H9 (cell line): Measurements from ENCODE around the gene NEUROD2. TPM values are rescaled to one million over a fixed set of nuclear protein-coding genes. Genes with fewer than 3 reads are reported as not detected.

Experiments used
- DNase-seq: peaks from one replicate; pipeline ENCODE4 v3.0.0-alpha.2; 2017
- H2AFZ ChIP-seq: one replicate; pipeline ENCODE4 v1.6.1; 2013; ENCODE audit warnings: mild to moderate bottlenecking, low read length, control low read depth, moderate library complexity
- H2AK5ac ChIP-seq: 2 replicates; pipeline ENCODE4 v1.6.1; 2013; ENCODE audit warnings: low read length, control low read depth, mixed read lengths; ENCODE audit not compliant: insufficient read length
- H2BK120ac ChIP-seq: one replicate; pipeline ENCODE4 v1.6.1; 2013; ENCODE audit warnings: low read depth, mild to moderate bottlenecking, low read length, control low read depth, inconsistent platforms; ENCODE audit not compliant: poor library complexity, severe bottlenecking
- H2BK12ac ChIP-seq: 2 replicates; pipeline ENCODE4 v1.6.1; 2013; ENCODE audit warnings: low read length, control low read depth, mixed read lengths, low read depth; ENCODE audit not compliant: insufficient read length
- H2BK15ac ChIP-seq: 2 replicates; pipeline ENCODE4 v1.6.1; 2013; ENCODE audit warnings: low read depth, low read length, control low read depth
- H2BK20ac ChIP-seq: one replicate; pipeline ENCODE4 v1.6.1; 2013; ENCODE audit warnings: low read depth, mild to moderate bottlenecking, low read length, control low read depth, inconsistent platforms; ENCODE audit not compliant: poor library complexity, severe bottlenecking
- H2BK5ac ChIP-seq: 2 replicates; pipeline ENCODE4 v1.6.1; 2013; ENCODE audit warnings: low read length, control low read depth, mixed read lengths; ENCODE audit not compliant: insufficient read length
- H3K14ac ChIP-seq: 2 replicates; pipeline ENCODE4 v1.6.1; 2013; ENCODE audit warnings: low read length, control low read depth; ENCODE audit not compliant: insufficient read depth
- H3K18ac ChIP-seq: 2 replicates; pipeline ENCODE4 v1.6.1; 2013; ENCODE audit warnings: low read depth, mild to moderate bottlenecking, mixed read lengths, low read length, control low read depth; ENCODE audit not compliant: insufficient read length
- H3K23ac ChIP-seq: 2 replicates; pipeline ENCODE4 v1.6.1; 2013; ENCODE audit warnings: low read length, control low read depth, mixed read lengths, low read depth; ENCODE audit not compliant: insufficient read length
- H3K23me2 ChIP-seq: 2 replicates; pipeline ENCODE4 v1.6.1; 2013; ENCODE audit warnings: low read depth, mild to moderate bottlenecking, mixed read lengths, low read length, control low read depth; ENCODE audit not compliant: insufficient read length, poor library complexity, severe bottlenecking
- H3K27ac ChIP-seq: 2 replicates; pipeline ENCODE4 v1.5.1; 2013; ENCODE audit warnings: low read length, control low read depth, mixed read lengths, low read depth; ENCODE audit not compliant: insufficient read length
- H3K27me3 ChIP-seq: 2 replicates; pipeline ENCODE4 v1.6.1; 2013; ENCODE audit warnings: low read length, control low read depth, inconsistent platforms; ENCODE audit not compliant: insufficient read depth
- H3K4ac ChIP-seq: 2 replicates; pipeline ENCODE4 v1.6.1; 2013; ENCODE audit warnings: low read depth, mild to moderate bottlenecking, control low read depth, inconsistent platforms, low read length, moderate library complexity
- H3K4me1 ChIP-seq: 2 replicates; pipeline ENCODE4 v1.6.1; 2013; ENCODE audit warnings: low read length, control low read depth, inconsistent platforms; ENCODE audit not compliant: insufficient read depth
- H3K4me2 ChIP-seq: 2 replicates; pipeline ENCODE4 v1.6.1; 2013; ENCODE audit warnings: low read length, control low read depth, mixed read lengths; ENCODE audit not compliant: insufficient read length, insufficient read depth
- H3K56ac ChIP-seq: 2 replicates; pipeline ENCODE4 v1.6.1; 2013; ENCODE audit warnings: low read depth, mild to moderate bottlenecking, mixed read lengths, low read length, control low read depth; ENCODE audit not compliant: insufficient read length
- H3K79me1 ChIP-seq: 2 replicates; pipeline ENCODE4 v1.6.1; 2013; ENCODE audit warnings: low read depth, mild to moderate bottlenecking, moderate library complexity, low read length, control low read depth, inconsistent platforms; ENCODE audit not compliant: insufficient read depth, poor library complexity, severe bottlenecking
- H3K79me2 ChIP-seq: 2 replicates; pipeline ENCODE4 v1.6.1; 2013; ENCODE audit warnings: low read length, control low read depth, inconsistent platforms; ENCODE audit not compliant: insufficient read depth
- H3K9ac ChIP-seq: 2 replicates; pipeline ENCODE4 v1.6.1; 2013; ENCODE audit warnings: low read length, control low read depth, mixed read lengths; ENCODE audit not compliant: insufficient read length; ENCODE audit errors: extremely low read depth
- H3K9me3 ChIP-seq: one replicate; pipeline ENCODE4 v1.6.1; 2013; ENCODE audit warnings: low read depth, low read length, inconsistent platforms; ENCODE audit not compliant: control insufficient read depth
- H3T11ph ChIP-seq: one replicate; pipeline ENCODE4 v1.6.1; 2013; ENCODE audit warnings: mild to moderate bottlenecking, low read length, control low read depth, inconsistent platforms
- H4K20me1 ChIP-seq: one replicate; pipeline ENCODE4 v1.6.1; 2013; ENCODE audit not compliant: control insufficient read depth, insufficient read length, insufficient read depth
- H4K5ac ChIP-seq: 2 replicates; pipeline ENCODE4 v1.6.1; 2013; ENCODE audit warnings: low read depth, mild to moderate bottlenecking, mixed read lengths, low read length, control low read depth; ENCODE audit not compliant: insufficient read length
- H4K8ac ChIP-seq: replicated peaks from 2 replicates; pipeline ENCODE4 v1.6.1; 2013; ENCODE audit warnings: low read length, control low read depth, mixed read lengths, low read depth; ENCODE audit not compliant: insufficient read length
- H4K91ac ChIP-seq: 2 replicates; pipeline ENCODE4 v1.6.1; 2013; ENCODE audit warnings: low read depth, mild to moderate bottlenecking, moderate library complexity, mixed read lengths, low read length, control low read depth; ENCODE audit not compliant: insufficient read length
- H3K27ac Mint-ChIP-seq, 3 experiments: 2 replicates in 2 of 3; 3 replicates in 1 of 3; pipeline ENCODE4 v1.8.0; 2020 to 2021; ENCODE audit warnings: mixed read lengths in 3 of 3, mild to moderate bottlenecking in 1 of 3, moderate library complexity in 1 of 3
- H3K27me3 Mint-ChIP-seq: 2 replicates; pipeline ENCODE4 v1.8.0; 2021; ENCODE audit warnings: low read depth, mild to moderate bottlenecking, moderate library complexity, mixed read lengths
- H3K36me3 Mint-ChIP-seq, 3 experiments: 2 replicates in 2 of 3; 3 replicates in 1 of 3; pipeline ENCODE4 v1.8.0; 2020 to 2021; ENCODE audit warnings: low read depth in 3 of 3, mixed read lengths in 3 of 3; ENCODE audit not compliant: insufficient read depth in 1 of 3
- H3K4me1 Mint-ChIP-seq, 2 experiments: 2 replicates each; pipeline ENCODE4 v1.8.0; 2020; ENCODE audit warnings: mixed read lengths in 2 of 2
- H3K4me3 Mint-ChIP-seq, 2 experiments: 2 replicates in 1 of 2; 3 replicates in 1 of 2; pipeline ENCODE4 v1.8.0; 2020 to 2021; ENCODE audit warnings: mild to moderate bottlenecking in 2 of 2, mixed read lengths in 2 of 2, moderate library complexity in 1 of 2
- H3K9me3 Mint-ChIP-seq, 2 experiments: 2 replicates in 1 of 2; 3 replicates in 1 of 2; pipeline ENCODE4 v1.8.0; 2020; ENCODE audit warnings: mild to moderate bottlenecking in 2 of 2, mixed read lengths in 2 of 2, moderate library complexity in 1 of 2
- CTCF ChIP-seq: fragments of 200-600 bp; sonication (generic); conservative IDR thresholded peaks from 3 replicates; pipeline ENCODE4 v1.8.0; 2021; ENCODE audit warnings: antibody characterized with exemption, mild to moderate bottlenecking
- WGBS: extraction: QIAGEN DNeasy Blood & Tissue Kit; methylation state at CpG from one replicate; pipeline ENCODE4 v1.1.7; 2013; ENCODE audit warnings: missing lambda C conversion rate, low lambda C conversion rate, mixed read lengths; ENCODE audit not compliant: insufficient read length; ENCODE audit errors: extremely low coverage; 5-methylcytosine and 5-hydroxymethylcytosine counted together
- total RNA-seq: library from RNA; stranded (reverse); gene quantifications from 2 replicates; pipeline ENCODE4 v1.2.1, GENCODE V29; 2021

Gene NEUROD2
- total RNA-seq, 1 experiment from 2014 or later, result not detected

GRCh38 chr17:39623356-39623950 lies 15.7 kb upstream of the NEUROD2 start:
- Mint-ChIP-seq H3K27me3 (peaks cover 93% of the 10 kb centered on the region), H3K27ac (no peak overlapping the region; a peak in 1 of 7 replicates), H3K4me3 (peak overlapping the region in 1 of 2 experiments; percentile 32; a peak in 1 of 5 replicates), H3K36me3 (no peaks in the 10 kb centered on the region; a peak in 1 of 7 replicates), H3K9me3 (no peaks in the 10 kb centered on the region; a peak in 1 of 5 replicates), H3K4me1 (peaks cover 36 to 49% of the 10 kb centered on the region in 2 experiments)
- peak; percentile 91 for DNase-seq
- Histone ChIP-seq H3K9ac (no peak overlapping the region), H3K27ac (no peak overlapping the region), H3K56ac (no peak overlapping the region), H2AK5ac (no peak overlapping the region), H3K79me2 (no peaks in the 10 kb centered on the region), H2BK12ac (no peak overlapping the region), H3K4me1 (peaks cover under 1% of the 10 kb centered on the region; the same call in 1 of the 2 replicates), H3K4me2 (no peak overlapping the region), H3K23ac (no peak overlapping the region), H3K18ac (no peak overlapping the region), H3K79me1 (no peaks in the 10 kb centered on the region), H2AFZ (no peak overlapping the region), H3K4ac (no peak overlapping the region), H2BK15ac (no peak overlapping the region), H3K9me3 (no peaks in the 10 kb centered on the region), H3K23me2 (peaks cover 11% of the 10 kb centered on the region), H4K20me1 (no peaks in the 10 kb centered on the region), H2BK20ac (no peak overlapping the region), H4K5ac (no peak overlapping the region), H4K91ac (no peak overlapping the region), H4K8ac (no peak overlapping the region), H2BK5ac (no peak overlapping the region), H3K27me3 (peaks cover 18% of the 10 kb centered on the region; the same call in 1 of the 2 replicates), H3T11ph (no peak overlapping the region), H2BK120ac (no peak overlapping the region), H3K14ac (no peak overlapping the region)
- no CpG with 5 or more reads among the region's 16 CpGs for WGBS
- peak; percentile 95 for TF ChIP-seq CTCF
